AG04449 (cell line): Measurements from ENCODE around the gene CYP26C1.

Source experiments
- CTCF ChIA-PET: fragments of 350-600 bp; formaldehyde crosslinking; extraction: SDS; loops from one replicate; lab custom pipeline; 2021; ENCODE audit warnings: antibody characterized with exemption; lab: Yijun Ruan, JAX
- POLR2A ChIA-PET: fragments of 400-600, 350-600 bp; formaldehyde crosslinking; extraction: SDS; loops from one replicate; lab custom pipeline; 2020; ENCODE audit warnings: antibody characterized with exemption, inconsistent platforms; lab: Yijun Ruan, JAX
- DNase-seq: peaks from one replicate; pipeline ENCODE4 v3.0.0-alpha.2; 2010; ENCODE audit warnings: low read depth, low spot score
- H3K4me3 ChIP-seq: 2 replicates; pipeline ENCODE4 v1.5.1; 2011; ENCODE audit warnings: low read depth, mild to moderate bottlenecking, control low read depth, low read length
- TF ChIP-seq, protein P1 (sequence below): IDR thresholded peaks from one replicate; pipeline ENCODE4 v1.5.1; 2011; ENCODE audit warnings: mild to moderate bottlenecking, moderate library complexity, low read length, control low read depth, inconsistent platforms; ENCODE audit not compliant: insufficient read depth; ENCODE audit errors: missing control alignments

CYP26C1 gene

DNA sequence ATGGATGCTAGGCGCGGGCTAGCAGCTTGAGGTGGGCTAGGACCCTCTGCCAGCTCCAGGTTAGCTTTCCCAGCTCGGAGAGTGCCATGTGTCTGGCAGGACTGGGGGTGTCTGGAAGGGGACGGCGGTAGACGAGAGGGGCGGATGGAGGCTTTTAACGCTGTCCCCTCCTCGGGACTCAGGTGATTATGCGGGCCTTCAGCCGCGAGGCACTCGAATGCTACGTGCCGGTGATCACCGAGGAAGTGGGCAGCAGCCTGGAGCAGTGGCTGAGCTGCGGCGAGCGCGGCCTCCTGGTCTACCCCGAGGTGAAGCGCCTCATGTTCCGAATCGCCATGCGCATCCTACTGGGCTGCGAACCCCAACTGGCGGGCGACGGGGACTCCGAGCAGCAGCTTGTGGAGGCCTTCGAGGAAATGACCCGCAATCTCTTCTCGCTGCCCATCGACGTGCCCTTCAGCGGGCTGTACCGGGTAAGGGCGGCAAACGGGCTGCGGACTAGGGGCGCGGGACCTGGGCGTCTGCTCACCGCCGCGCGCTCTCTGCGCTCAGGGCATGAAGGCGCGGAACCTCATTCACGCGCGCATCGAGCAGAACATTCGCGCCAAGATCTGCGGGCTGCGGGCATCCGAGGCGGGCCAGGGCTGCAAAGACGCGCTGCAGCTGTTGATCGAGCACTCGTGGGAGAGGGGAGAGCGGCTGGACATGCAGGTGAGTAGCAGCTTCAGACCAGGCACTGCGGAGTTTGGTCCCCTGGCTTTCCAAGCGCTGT lies 14.2 kb downstream of the CYP26C1 start:
- H3K4me3 ChIP-seq, result no peak overlapping the region
- TF ChIP-seq, protein P1, sequence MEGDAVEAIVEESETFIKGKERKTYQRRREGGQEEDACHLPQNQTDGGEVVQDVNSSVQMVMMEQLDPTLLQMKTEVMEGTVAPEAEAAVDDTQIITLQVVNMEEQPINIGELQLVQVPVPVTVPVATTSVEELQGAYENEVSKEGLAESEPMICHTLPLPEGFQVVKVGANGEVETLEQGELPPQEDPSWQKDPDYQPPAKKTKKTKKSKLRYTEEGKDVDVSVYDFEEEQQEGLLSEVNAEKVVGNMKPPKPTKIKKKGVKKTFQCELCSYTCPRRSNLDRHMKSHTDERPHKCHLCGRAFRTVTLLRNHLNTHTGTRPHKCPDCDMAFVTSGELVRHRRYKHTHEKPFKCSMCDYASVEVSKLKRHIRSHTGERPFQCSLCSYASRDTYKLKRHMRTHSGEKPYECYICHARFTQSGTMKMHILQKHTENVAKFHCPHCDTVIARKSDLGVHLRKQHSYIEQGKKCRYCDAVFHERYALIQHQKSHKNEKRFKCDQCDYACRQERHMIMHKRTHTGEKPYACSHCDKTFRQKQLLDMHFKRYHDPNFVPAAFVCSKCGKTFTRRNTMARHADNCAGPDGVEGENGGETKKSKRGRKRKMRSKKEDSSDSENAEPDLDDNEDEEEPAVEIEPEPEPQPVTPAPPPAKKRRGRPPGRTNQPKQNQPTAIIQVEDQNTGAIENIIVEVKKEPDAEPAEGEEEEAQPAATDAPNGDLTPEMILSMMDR, result no peak
- DNase-seq, result no peak
- ChIA-PET POLR2A (interaction anchor here (1.4 kb wide), 1 partner anchor 9 kb away, joined by 3 read pairs; no protein-coding TSS in a partner anchor), CTCF (interaction anchor here (1.3 to 5.4 kb wide), 4 partner anchors 68 to 217 kb away, joined by 3 to 33 read pairs (median 8); no protein-coding TSS in a partner anchor)

DNA sequence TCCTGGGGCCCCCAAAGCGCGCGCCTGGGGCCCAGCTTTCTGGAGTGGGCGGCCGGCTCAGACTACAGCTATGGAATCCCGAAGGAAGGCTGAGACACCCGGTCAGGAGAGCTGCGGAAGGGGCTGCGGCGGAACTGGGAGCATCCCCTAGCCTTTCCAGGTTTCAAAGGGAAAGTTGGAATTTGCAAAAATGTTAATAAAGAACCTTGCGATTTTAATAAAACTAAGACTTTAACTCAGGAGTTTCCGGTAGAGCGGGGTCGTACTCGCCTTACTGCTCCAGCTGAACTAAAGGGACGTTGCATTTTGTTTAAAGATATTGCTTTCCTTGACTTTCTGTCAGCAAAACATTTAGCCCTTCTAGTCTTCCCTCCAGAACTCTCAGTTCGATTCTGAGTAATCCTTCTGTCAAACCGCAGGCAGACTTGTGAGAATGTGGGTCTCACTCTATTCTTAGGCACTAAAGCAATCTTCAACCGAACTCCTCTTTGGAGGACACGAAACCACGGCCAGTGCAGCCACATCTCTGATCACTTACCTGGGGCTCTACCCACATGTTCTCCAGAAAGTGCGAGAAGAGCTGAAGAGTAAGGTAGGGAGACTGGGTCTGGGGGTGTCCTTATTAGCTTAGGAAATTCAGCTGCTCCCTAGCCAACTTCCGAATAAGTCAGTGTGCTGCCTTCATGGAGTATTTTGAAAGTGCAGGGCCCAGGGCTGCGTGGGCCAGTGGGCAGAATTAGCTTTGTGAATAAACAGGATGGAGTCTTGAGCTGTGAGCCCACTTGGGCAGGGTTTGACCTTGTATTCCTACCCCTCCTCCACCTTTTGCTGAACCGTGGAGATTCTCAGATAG lies 15.0 kb downstream of the CYP26C1 start:
- ChIA-PET CTCF (interaction anchor here (0.9 to 5.4 kb wide), 13 partner anchors 10 to 406 kb away, joined by 3 to 33 read pairs (median 4); partner anchors contain the start of genes CYP26C1 and MYOF), POLR2A (interaction anchor here (1.4 kb wide), 1 partner anchor 10 kb away, joined by 3 read pairs; no protein-coding TSS in a partner anchor)
- H3K4me3 ChIP-seq, result no peak overlapping the region
- no peak for DNase-seq
- TF ChIP-seq, protein P1, result no peak

DNA sequence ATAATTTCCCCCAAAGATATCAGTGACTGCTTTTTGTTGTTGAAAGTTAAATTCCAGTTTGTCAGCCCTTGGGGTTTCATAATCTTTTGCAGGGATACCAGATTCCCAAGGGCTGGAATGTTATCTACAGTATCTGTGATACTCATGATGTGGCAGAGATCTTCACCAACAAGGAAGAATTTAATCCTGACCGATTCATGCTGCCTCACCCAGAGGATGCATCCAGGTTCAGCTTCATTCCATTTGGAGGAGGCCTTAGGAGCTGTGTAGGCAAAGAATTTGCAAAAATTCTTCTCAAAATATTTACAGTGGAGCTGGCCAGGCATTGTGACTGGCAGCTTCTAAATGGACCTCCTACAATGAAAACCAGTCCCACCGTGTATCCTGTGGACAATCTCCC lies 16.3 kb downstream of the CYP26C1 start:
- no peak for DNase-seq
- TF ChIP-seq, protein P1, result no peak
- no peak overlapping the region for H3K4me3 ChIP-seq
- CTCF ChIA-PET, result interaction anchor here (0.7 to 6.3 kb wide), 13 partner anchors 7 to 434 kb away, joined by 3 to 92 read pairs (median 5); partner anchors contain the start of gene CYP26C1
- POLR2A ChIA-PET, result interaction anchor here (0.6 kb wide), 1 partner anchor 419 kb away, joined by 3 read pairs; the partner anchor contains the start of gene CEP55

DNA sequence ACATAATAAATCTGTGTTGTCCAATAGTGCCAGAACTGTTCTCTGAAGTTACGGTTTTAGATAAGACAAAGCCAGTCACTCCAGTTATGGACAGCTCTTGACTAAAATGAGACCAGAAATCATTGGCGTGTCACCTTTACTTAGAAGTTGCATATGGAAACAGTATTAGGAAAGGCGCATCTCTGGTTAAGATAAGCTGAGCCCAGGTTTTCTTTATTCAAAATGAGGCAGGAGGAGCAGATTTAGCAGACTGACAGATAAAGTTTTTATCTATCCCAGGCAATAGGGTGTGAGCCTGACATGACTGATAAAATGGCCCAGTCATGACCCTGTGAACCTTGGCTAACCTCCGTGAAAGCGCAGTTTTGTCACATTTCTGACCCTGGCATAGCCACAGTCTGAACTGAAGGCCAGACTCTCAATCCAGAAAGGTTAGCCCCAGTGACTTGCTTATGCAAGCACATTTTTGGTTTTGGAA lies 17.3 kb downstream of the CYP26C1 start:
- TF ChIP-seq, protein P1, result no peak
- ChIA-PET POLR2A (no interaction called here), CTCF (interaction anchor here (0.7 to 6.3 kb wide), 14 partner anchors 8 to 433 kb away, joined by 3 to 92 read pairs (median 4); partner anchors contain the start of gene CYP26C1)
- no peak for DNase-seq
- H3K4me3 ChIP-seq, result no peak overlapping the region

DNA sequence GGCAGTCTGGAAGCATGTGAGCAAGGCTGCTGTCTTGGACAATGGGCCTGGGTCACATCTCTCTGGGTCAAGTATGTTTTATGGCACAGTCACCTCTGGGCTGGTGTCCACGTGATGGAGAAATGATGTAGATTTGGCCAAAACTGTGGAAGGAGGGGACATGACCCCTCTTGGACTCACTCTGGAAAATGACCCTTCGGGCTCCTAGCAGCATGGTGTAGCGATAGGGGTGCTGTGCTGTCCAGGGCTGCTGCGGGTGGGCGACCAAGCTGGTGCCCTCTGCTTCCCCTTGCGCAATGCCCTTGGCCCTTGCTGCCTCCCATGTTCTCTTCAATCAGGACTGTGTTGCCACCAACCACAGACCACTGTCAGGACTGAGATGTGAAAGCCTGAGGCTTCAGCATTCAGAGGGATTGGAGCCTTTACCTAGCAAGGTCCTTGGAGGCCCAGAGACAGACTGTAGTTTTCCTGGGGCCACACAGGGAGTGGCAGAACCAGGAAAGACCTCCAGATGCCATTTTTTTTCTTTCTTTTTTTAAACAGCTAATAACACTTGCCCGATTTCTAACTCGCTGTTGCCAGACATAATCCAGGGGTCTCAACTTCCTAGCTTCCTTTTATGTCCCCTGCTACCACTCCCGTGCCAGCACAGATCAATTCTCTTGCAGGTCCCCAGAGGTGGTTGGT lies 19.2 kb downstream of the CYP26C1 start:
- H3K4me3 ChIP-seq, result no peak overlapping the region; the same call in 1 of the 2 replicates
- DNase-seq, result no peak
- POLR2A ChIA-PET, result no interaction called here

More for the DNA sequence above, 19.2 kb downstream of the CYP26C1 start:
- TF ChIP-seq, protein P1, result no peak
- CTCF ChIA-PET, result interaction anchor here (0.5 to 6.3 kb wide), 85 partner anchors 9 to 431 kb away, joined by 3 to 92 read pairs (median 5); partner anchors contain the start of genes CEP55, CYP26C1 and MYOF
